GM15510 (cell line): ENCODE data around the gene GRAMD2A.
A peak's percentile ranks its signal among the peaks of the same experiment; 100 is the strongest.

Experiments used
- POLR2A ChIP-seq: IDR thresholded peaks from 3 replicates; pipeline ENCODE4 v1.6.1; 2011; ENCODE audit warnings: borderline replicate concordance; ENCODE audit not compliant: insufficient read length; ENCODE audit errors: extremely low read depth

The GRAMD2A gene

GRCh38 chr15:72229076-72229946 is 31.7 kb upstream of the GRAMD2A start:
- TF ChIP-seq POLR2A, result peak; percentile 36

GRCh38 chr15:72227720-72228119 is 30.1 kb upstream of the GRAMD2A start:
- TF ChIP-seq POLR2A, result no peak

- no peak for TF ChIP-seq POLR2A
These were observed 29.6 kb upstream of the GRAMD2A start for GRCh38 chr15:72227192-72227586.

- no peak for TF ChIP-seq POLR2A
These were observed 25.7 kb upstream of the GRAMD2A start for GRCh38 chr15:72223278-72223677.

GRCh38 chr15:72222393-72222792 is 24.8 kb upstream of the GRAMD2A start:
- no peak for TF ChIP-seq POLR2A

- TF ChIP-seq POLR2A, result no peak
These were observed 23.1 kb upstream of the GRAMD2A start for GRCh38 chr15:72220687-72221086.

- TF ChIP-seq POLR2A, result no peak
These were observed 19.6 kb upstream of the GRAMD2A start for GRCh38 chr15:72217216-72217615.

GRCh38 chr15:72216079-72216478 is 18.5 kb upstream of the GRAMD2A start:
- no peak for TF ChIP-seq POLR2A

GRCh38 chr15:72207558-72208085 is 10.0 kb upstream of the GRAMD2A start:
- no peak for TF ChIP-seq POLR2A

- no peak for TF ChIP-seq POLR2A
These were observed 9.1 kb upstream of the GRAMD2A start for GRCh38 chr15:72206677-72207000.

- no peak for TF ChIP-seq POLR2A
These were observed 8.5 kb upstream of the GRAMD2A start for GRCh38 chr15:72205896-72206676.

- TF ChIP-seq POLR2A, result no peak
These were observed 7.7 kb upstream of the GRAMD2A start for GRCh38 chr15:72205273-72205672.

GRCh38 chr15:72203507-72203837 is 5.9 kb upstream of the GRAMD2A start:
- no peak for TF ChIP-seq POLR2A

- no peak for TF ChIP-seq POLR2A
These were observed 5.4 kb upstream of the GRAMD2A start for GRCh38 chr15:72202801-72203506.

GRCh38 chr15:72202302-72202701 is 4.7 kb upstream of the GRAMD2A start:
- TF ChIP-seq POLR2A, result peak; percentile 11
